Measurements from ENCODE around the gene AICDA.

The AICDA gene

GRCh38 chr12:8612629-8613028 lies at the start of gene AICDA:
Gene AICDA, minus strand, starts transcription at chr12:8612859. Its CDS starts 92 bp downstream, at chr12:8612767.
- H3K4me3 ChIP-seq (ENCODE audit: low read depth, low read length), result no peak within 1 kb of the TSS
- DNase-seq (ENCODE audit: low read depth, low spot score), result no peak
- ChIA-PET CTCF (interaction anchor here (1.5 kb wide), 1 partner anchor 11 kb away, joined by 4 read pairs; no protein-coding TSS in a partner anchor), POLR2A (no interaction called here)
- no peak for TF ChIP-seq CTCF (IDR thresholded peaks at IDR 0.05; ENCODE audit: insufficient read depth, low read length, missing control alignments)

- POLR2A ChIA-PET, result interaction anchor here (1.0 kb wide), 1 partner anchor 17 kb away, joined by 5 read pairs; no protein-coding TSS in a partner anchor
Observed at GRCh38 chr12:8661751-8662150, 49.1 kb upstream of the AICDA start.

GRCh38 chr12:8661016-8661415 lies 48.4 kb upstream of the AICDA start:
- POLR2A ChIA-PET, result interaction anchor here (0.8 kb wide), 1 partner anchor 16 kb away, joined by 3 read pairs; no protein-coding TSS in a partner anchor

More at GRCh38 chr12:8661751-8662150, 49.1 kb upstream of the AICDA start:
- CTCF ChIA-PET, result interaction anchor here (0.7 to 10.1 kb wide), 7 partner anchors 14 to 385 kb away, joined by 3 to 97 read pairs (median 3); partner anchors contain the start of gene PHC1
- peak overlapping the region; percentile 18; the same call in 1 of the 2 replicates for H3K4me3 ChIP-seq (ENCODE audit: low read depth, low read length)
- no peak for TF ChIP-seq CTCF (IDR thresholded peaks at IDR 0.05; ENCODE audit: insufficient read depth, low read length, missing control alignments)
- no peak for DNase-seq (ENCODE audit: low read depth, low spot score)

GRCh38 chr12:8658346-8658745 lies 45.7 kb upstream of the AICDA start:
- H3K4me3 ChIP-seq (ENCODE audit: low read depth, low read length), result no peak overlapping the region
- no peak for TF ChIP-seq CTCF (IDR thresholded peaks at IDR 0.05; ENCODE audit: insufficient read depth, low read length, missing control alignments)
- peak; percentile 36 for DNase-seq (ENCODE audit: low read depth, low spot score)
- ChIA-PET CTCF (interaction anchor here (0.8 to 10.1 kb wide), 13 partner anchors 10 to 391 kb away, joined by 3 to 97 read pairs (median 11); no protein-coding TSS in a partner anchor), POLR2A (interaction anchor here (0.6 to 1.7 kb wide), 5 partner anchors 10 to 292 kb away, joined by 3 to 8 read pairs (median 4); partner anchors contain the start of gene M6PR)

More at GRCh38 chr12:8661016-8661415, 48.4 kb upstream of the AICDA start:
- no peak for DNase-seq (ENCODE audit: low read depth, low spot score)
- H3K4me3 ChIP-seq (ENCODE audit: low read depth, low read length), result no peak overlapping the region
- TF ChIP-seq CTCF (IDR thresholded peaks at IDR 0.05; ENCODE audit: insufficient read depth, low read length, missing control alignments), result no peak
- CTCF ChIA-PET, result interaction anchor here (0.8 to 10.1 kb wide), 8 partner anchors 15 to 388 kb away, joined by 3 to 97 read pairs (median 3); partner anchors contain the start of gene PHC1

GRCh38 chr12:8655421-8655820 lies 42.8 kb upstream of the AICDA start:
- CTCF ChIA-PET, result interaction anchor here (0.8 to 10.1 kb wide), 10 partner anchors 9 to 394 kb away, joined by 3 to 97 read pairs (median 4); partner anchors contain the start of gene A2ML1
- H3K4me3 ChIP-seq (ENCODE audit: low read depth, low read length), result no peak overlapping the region
- POLR2A ChIA-PET, result no interaction called here
- TF ChIP-seq CTCF (IDR thresholded peaks at IDR 0.05; ENCODE audit: insufficient read depth, low read length, missing control alignments), result no peak
- no peak for DNase-seq (ENCODE audit: low read depth, low spot score)

GRCh38 chr12:8648576-8649205 lies 36.0 kb upstream of the AICDA start:
- POLR2A ChIA-PET, result interaction anchor here (0.5 to 0.7 kb wide), 2 partner anchors 10 to 199 kb away, joined by 3 to 4 read pairs; no protein-coding TSS in a partner anchor
- no peak overlapping the region for H3K4me3 ChIP-seq (ENCODE audit: low read depth, low read length)
- DNase-seq (ENCODE audit: low read depth, low spot score), result no peak
- CTCF ChIA-PET, result interaction anchor here (1.0 to 1.4 kb wide), 3 partner anchors 9 to 242 kb away, joined by 4 to 10 read pairs (median 4); no protein-coding TSS in a partner anchor
- TF ChIP-seq CTCF (IDR thresholded peaks at IDR 0.05; ENCODE audit: insufficient read depth, low read length, missing control alignments), result no peak
